Urinary bladder (tissue), 4 donors: ENCODE measurements around the gene METAP1. TPM values are rescaled to one million over a fixed set of nuclear protein-coding genes. Genes with fewer than 3 reads are reported as not detected.
"Not testable (repeated sequence)": the region's sequence is repeated elsewhere in the genome, so short reads cannot be mapped to it uniquely, and the experiment has no call there.

Experiments used
- DNase-seq: peaks from one replicate; pipeline ENCODE4 v3.0.0-alpha.2; 2015; ENCODE audit errors: extremely low spot score
- H3K27ac ChIP-seq: one replicate; pipeline ENCODE4 v1.5.1; 2013; ENCODE audit warnings: low read depth, mild to moderate bottlenecking, moderate library complexity
- H3K36me3 ChIP-seq: one replicate; pipeline ENCODE4 v1.6.1; 2013; ENCODE audit warnings: mild to moderate bottlenecking, moderate library complexity; ENCODE audit not compliant: insufficient read depth
- H3K4me1 ChIP-seq: one replicate; pipeline ENCODE4 v1.6.1; 2013; ENCODE audit warnings: mild to moderate bottlenecking, moderate library complexity; ENCODE audit not compliant: insufficient read depth
- H3K4me3 ChIP-seq: one replicate; pipeline ENCODE4 v1.5.1; 2013; ENCODE audit warnings: low read depth, low read length
- WGBS: extraction: QIAGEN DNeasy Blood & Tissue Kit; methylation state at CpG from one replicate; pipeline ENCODE4 v1.1.7; 2013; 5-methylcytosine and 5-hydroxymethylcytosine counted together
- polyA plus RNA-seq: library from polyadenylated mRNA; stranded (reverse); fragments of 200-250 nt; gene quantifications from one replicate; pipeline ENCODE4 v1.2.3, GENCODE V29; 2013
- small RNA-seq: library from RNA; depleted of rRNA; stranded (forward); fragments of <200 nt; gene quantifications from one replicate; pipeline ENCODE3, GENCODE V24; 2014
- total RNA-seq: library from RNA; depleted of rRNA; stranded (reverse); fragments of >200 nt; gene quantifications from one replicate; pipeline ENCODE4 v1.2.3, GENCODE V29; 2014
- donor health status: healthy with polysubstance abuse.
- donor health status: healthy.

The METAP1 gene
- total and polyA plus RNA-seq, 2 donors = 38.5 to 45.7 TPM

DNA sequence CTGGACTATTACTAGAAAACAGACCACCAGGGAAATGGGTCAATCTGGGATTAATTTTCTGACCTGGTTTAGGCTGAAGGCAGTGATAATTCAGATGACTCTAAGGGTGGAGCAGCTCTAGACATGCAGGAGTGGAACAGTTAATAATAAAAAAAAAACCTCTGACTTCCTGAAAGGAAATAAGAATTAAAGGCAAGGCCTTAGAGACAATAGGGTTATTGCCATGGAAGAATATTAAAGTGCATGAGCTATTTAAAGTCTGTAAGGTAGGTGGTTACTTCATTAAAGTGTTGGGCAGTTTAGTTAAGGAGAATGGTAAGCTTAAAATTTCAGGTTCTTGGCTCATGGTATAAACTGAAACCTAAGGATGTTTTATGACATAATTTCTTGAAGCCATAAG, 107.6 kb downstream of the METAP1 start:
- Histone ChIP-seq H3K4me3 (no peak overlapping the region), H3K4me1 (no peaks in the 10 kb centered on the region), H3K27ac (no peak overlapping the region), H3K36me3 (no peaks in the 10 kb centered on the region)
- no peak for DNase-seq

DNA sequence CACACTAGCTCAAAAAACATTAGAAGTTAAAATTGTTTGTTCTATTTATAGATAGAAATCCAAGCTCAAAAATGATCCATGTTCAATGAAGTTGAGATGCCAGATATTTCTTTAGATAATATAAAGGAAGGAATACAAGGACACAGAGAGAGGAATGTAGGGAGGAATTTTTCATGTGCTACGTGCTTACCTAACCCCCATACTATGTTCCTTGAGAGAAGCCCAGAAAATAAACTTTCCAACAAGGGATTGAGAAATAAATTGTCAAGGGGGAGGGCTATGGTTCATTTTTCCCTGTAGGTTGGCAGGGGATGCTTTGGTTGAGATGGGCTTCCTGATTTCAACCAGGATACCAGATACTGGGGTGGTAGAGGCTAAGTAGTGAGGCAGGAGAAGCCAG, 108.6 kb downstream of the METAP1 start:
- 84% methylated on average over 1 of the region's 1 CpG for WGBS
- DNase-seq = no peak
- no peaks in the 10 kb centered on the region for H3K4me1 ChIP-seq
- H3K4me3 ChIP-seq = no peak overlapping the region
- no peak overlapping the region for H3K27ac ChIP-seq
- H3K36me3 ChIP-seq = no peaks in the 10 kb centered on the region

DNA sequence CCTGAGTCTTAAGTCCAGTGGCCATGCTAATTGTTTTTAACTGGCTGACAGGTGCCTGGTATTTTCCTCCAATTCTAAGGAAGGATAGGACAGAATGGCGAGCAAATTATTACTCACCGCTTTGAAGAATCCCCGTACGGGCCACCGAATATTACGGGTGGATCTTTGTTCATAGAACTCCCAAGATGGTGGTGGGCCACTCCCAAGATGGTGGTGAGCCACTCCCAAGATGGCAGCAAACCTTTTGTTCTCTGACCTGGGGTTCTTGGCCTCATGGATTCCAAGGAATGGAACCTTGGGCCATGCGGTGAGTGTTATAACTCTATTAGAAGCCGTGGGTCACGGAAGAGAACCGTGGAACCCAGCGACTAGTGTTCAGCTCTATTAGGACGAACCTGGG, 113.8 kb downstream of the METAP1 start:
- H3K36me3 ChIP-seq, H3K4me1 ChIP-seq, DNase-seq, H3K27ac ChIP-seq, H3K4me3 ChIP-seq: not testable (repeated sequence)
- WGBS = 93% methylated on average over 12 of the region's 12 CpGs

Small RNA genes within 50 kb of the gene (small RNA-seq; reads per million reads assigned to genes)
- gene MIR3684 = 0.09 reads per million
- gene RNU7-149P = not detected

Other genes starting within 250 kb of the METAP1 start
- 143 TPM for gene EIF4E, start 66.6 kb upstream of the METAP1 start, total RNA-seq
- 48.9 TPM for gene EIF4E, start 66.6 kb upstream of the METAP1 start, polyA plus RNA-seq
- 165 TPM for gene ADH5, start 93.1 kb downstream of the METAP1 start, total RNA-seq
- 297 TPM for gene ADH5, start 93.1 kb downstream of the METAP1 start, polyA plus RNA-seq
- not detected for gene ADH4, start 148.6 kb downstream of the METAP1 start, total RNA-seq
- gene ADH4, start 148.6 kb downstream of the METAP1 start, polyA plus RNA-seq = 0.22 TPM
- gene ADH6, start 223.5 kb downstream of the METAP1 start, total RNA-seq = 0.05 TPM
- gene ADH6, start 223.5 kb downstream of the METAP1 start, polyA plus RNA-seq = 0.28 TPM